ENCODE measurements around the gene TOP1. TPM values are rescaled to one million over a fixed set of nuclear protein-coding genes. Genes with fewer than 3 reads are reported as not detected.

Gene TOP1
- total RNA-seq, 1 experiment from 2014 or later: 18.4 TPM

- DNase-seq (ENCODE audit: low read depth): no peak
- in situ Hi-C loops (cut with HindIII; ENCODE audit: low pct_unique_long_range_greater_than_20kb, low sequenced_read_pairs): no loop called here
Observed at GRCh38 chr20:41134362-41135186, 106.0 kb downstream of the TOP1 start.

DNA sequence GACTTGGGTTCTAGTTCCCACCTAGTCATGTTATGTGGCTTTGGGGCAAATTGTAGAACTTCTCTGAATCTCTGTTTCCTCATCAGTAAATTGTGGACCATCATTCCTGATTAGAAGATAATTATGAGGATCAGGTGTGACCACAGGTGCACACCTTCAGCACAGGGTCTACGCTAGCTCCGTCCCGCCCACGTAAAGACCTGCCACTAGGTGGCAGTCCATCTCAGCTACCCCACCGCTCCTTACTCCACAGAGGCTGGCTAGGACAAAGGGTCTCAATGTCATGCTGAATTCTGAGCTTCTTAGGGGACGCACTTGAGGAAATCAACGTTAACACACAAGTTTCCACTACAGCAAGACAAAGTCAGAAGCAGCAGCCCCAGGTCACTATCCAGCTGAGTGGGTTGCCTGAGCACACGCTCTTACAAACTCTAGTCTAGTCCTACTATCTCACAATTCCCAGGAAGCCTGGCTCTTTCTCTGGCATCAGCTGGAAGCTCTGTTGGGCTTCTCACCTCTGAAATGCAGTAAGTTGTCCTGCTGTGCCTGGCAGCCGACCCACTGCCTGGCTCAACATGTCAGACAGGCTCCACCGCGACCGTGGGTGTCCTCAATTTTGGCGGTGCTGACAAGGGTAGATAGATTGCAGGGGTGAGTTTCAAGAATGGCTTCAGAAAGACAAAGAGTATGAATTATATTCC is 106.7 kb downstream of the TOP1 start:
- in situ Hi-C loops (cut with HindIII; ENCODE audit: low pct_unique_long_range_greater_than_20kb, low sequenced_read_pairs): no loop called here

GRCh38 chr20:41135888-41136679 is 107.5 kb downstream of the TOP1 start:
- in situ Hi-C loops (cut with HindIII; ENCODE audit: low pct_unique_long_range_greater_than_20kb, low sequenced_read_pairs): no loop called here
- DNase-seq (ENCODE audit: low read depth): no peak

More for the DNA sequence above, 106.7 kb downstream of the TOP1 start:
- DNase-seq (ENCODE audit: low read depth): no peak

DNA sequence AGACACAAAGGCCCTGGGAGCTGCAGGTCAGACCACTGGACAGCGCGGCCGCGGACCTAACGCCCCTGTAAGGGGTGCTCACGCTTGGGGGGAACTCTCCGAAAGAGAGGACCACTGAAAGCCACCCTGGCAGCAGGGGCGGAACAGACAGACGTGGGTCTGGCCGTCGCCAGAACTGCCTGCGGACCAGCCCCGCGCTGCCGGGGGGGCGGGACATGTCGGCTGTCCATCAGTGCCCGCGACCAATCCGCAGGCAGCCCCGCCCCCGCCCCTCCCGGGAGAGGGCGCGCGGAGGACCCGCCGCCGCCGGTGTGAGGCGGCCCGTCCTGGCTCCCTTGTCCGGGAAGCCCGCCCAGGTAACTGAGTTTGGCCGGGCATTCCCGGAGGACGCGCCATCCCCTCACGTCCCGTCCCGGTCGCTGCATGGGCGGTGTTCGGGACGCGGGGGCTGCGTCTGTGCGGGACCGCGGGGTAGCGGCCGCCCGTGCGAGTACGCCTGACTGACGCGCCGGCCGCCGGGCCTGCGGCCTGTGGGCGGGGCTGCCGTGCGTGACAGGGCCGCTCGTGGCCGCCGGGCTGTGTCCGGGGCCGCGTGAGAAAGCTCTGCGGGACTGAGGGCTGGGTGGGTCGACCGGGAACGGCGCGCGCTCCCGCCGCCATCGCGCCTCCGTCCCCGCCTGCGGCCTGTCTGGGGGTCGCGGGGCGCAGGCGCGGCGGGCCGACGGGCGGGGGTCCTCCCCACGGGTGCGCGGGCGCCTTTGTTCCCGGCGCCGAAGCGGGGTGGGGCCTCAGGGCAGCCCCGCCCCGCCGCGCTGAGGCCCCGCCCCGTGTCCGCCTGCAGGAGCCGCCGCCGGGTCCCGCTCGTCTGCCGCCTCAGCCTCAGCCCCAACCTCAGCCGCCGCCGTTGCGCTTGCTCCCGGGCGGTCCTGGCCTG is 108.3 kb downstream of the TOP1 start, which contains the start of gene PLCG1:
PLCG1 (plus strand) TSS at position 864 of the 934 bp plus-strand sequence. CDS start 99 bp downstream, outside the sequence.
- in situ Hi-C loops (cut with HindIII; ENCODE audit: low pct_unique_long_range_greater_than_20kb, low sequenced_read_pairs): no loop called here

GRCh38 chr20:41137614-41138474 is 109.2 kb downstream of the TOP1 start:
- in situ Hi-C loops (cut with HindIII; ENCODE audit: low pct_unique_long_range_greater_than_20kb, low sequenced_read_pairs): no loop called here
- peak; percentile 81 for DNase-seq (ENCODE audit: low read depth)

More for the DNA sequence above, 108.3 kb downstream of the TOP1 start, which contains the start of gene PLCG1:
- DNase-seq (ENCODE audit: low read depth): peak; percentile 91

DNA sequence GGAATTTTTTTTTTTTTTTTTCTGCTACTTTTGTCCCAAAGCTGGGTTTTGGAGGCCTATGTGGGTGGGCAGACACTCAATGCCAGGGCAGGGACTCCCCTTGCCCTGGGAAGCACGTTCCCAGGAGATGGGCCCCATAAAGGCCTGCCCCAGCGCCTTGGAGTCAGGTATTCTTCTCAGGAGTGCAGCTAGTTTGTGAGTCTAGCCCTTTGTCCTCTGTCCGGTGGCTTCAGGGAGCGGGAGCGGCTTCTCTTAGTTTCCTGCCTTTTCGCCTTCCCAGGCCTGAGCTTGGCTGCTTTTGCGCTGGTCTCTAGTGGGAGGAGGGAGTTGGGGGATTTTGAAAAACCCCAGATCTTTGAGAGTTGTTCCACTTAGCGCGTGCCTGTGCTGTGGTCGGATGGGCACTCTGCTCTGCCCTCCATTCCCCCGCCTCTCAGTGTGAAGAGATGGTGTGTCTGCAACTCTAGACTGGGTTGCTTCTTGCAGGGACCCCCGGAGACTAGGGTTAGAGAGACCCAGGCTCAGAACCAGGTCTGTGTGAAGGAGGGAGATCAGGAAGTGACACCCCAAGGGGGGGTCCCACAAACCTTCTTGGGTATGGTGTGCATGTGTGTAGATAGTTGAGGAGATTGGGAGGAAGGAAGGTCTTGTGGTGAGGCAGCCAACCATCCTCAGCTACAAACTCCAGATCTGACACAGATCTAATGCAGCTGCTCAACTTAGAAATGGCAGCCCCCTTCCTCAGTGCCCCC is 110.0 kb downstream of the TOP1 start:
- DNase-seq (ENCODE audit: low read depth): no peak
- in situ Hi-C loops (cut with HindIII; ENCODE audit: low pct_unique_long_range_greater_than_20kb, low sequenced_read_pairs): no loop called here

DNA sequence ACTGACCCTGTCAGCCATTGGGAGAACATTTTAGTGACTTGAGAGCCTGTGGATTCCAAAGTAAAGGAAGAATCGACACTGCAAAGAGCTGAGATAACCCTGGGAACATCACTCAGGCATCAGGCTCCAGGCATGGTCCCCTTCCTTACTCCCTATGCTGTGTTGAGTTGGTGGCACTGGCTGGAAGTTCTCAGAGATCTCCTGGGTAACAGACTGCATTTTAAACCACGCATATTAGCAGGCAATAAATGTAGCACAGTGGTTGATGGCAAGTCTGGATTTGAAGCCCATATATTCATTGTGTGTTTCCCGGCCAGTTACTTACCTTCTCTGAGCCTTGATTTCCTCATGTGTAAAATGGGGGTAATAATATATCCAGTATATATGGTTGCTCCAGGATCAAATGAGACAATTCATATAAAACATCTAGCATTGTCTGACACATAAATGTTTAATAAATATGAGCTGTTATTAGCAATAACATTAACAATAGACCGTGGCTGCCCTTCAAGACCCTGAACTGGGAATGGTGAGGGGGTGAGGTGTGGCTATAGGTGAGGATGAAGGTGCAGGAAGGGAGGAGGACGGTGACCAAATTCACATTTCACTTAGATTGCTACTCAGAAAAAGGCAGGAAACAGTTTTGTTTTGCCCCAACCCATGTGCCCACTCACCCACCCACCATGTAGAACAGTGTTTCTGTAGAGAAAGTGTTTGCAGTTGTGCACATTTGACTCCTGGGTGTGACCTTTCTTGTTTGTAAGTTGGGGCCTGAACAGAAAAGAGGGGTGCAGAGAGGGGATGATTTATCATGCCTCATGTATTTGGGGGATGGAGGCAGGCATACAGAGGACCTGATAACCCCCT is 110.8 kb downstream of the TOP1 start:
- in situ Hi-C loops (cut with HindIII; ENCODE audit: low pct_unique_long_range_greater_than_20kb, low sequenced_read_pairs): no loop called here
- no peak for DNase-seq (ENCODE audit: low read depth)

GRCh38 chr20:41140226-41141133 is 111.9 kb downstream of the TOP1 start:
- in situ Hi-C loops (cut with HindIII; ENCODE audit: low pct_unique_long_range_greater_than_20kb, low sequenced_read_pairs): no loop called here
- DNase-seq (ENCODE audit: low read depth): no peak

DNA sequence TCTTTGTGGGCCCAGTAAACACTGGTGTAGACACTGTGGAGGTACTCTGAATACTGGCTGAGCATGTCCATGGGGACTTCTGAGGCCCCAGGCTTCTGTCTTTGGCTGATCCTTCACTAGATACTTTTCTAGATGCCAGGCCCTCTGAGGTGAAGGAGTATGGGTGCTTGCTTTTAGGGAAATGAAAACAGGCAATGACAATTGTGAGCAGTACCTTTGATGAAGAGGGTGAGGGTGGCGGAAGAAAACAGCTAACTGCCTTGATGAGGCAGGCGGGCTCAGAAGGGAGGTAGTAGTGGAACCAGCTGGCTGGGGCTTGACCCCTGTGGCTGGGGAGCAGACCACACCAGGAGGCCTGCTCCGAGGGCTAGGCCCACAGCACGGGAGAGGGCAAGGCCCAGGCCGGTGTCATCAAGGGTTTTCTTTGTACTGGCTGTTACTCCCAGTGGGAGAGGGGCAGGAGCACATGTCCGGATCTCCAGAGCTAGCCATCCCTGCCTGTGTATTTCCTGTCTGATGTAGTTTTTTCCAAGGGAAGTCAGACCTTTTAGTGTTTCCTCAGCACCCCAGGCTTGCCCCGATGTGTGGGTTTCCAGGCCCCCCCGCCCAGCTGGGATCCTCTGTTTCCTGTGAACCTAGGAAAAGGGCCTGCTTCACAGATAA is 112.7 kb downstream of the TOP1 start:
- in situ Hi-C loops (cut with HindIII; ENCODE audit: low pct_unique_long_range_greater_than_20kb, low sequenced_read_pairs): no loop called here
- DNase-seq (ENCODE audit: low read depth): no peak

GRCh38 chr20:41142245-41142644 is 113.6 kb downstream of the TOP1 start:
- DNase-seq (ENCODE audit: low read depth): no peak
- in situ Hi-C loops (cut with HindIII; ENCODE audit: low pct_unique_long_range_greater_than_20kb, low sequenced_read_pairs): no loop called here

DNA sequence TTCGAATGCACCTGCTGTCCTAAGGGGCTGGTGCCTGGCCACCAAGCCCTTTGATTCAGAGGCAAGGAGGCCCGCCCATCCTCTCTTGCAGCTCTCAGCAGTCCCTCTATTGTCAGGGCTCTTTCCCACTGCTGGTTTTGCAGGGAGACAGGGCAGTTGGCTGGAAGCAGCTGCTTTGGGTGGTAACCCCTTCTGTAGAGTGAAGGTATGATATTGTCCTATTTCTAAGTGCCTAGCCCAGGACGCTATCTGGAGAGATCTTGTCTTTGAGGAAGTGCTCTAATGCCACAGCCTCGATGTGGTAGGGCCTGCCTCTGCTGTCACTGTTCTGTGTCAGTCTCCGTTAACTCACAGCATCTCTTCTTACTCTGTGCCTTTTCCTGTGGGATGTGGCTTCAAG is 114.3 kb downstream of the TOP1 start:
- in situ Hi-C loops (cut with HindIII; ENCODE audit: low pct_unique_long_range_greater_than_20kb, low sequenced_read_pairs): no loop called here
- DNase-seq (ENCODE audit: low read depth): no peak

DNA sequence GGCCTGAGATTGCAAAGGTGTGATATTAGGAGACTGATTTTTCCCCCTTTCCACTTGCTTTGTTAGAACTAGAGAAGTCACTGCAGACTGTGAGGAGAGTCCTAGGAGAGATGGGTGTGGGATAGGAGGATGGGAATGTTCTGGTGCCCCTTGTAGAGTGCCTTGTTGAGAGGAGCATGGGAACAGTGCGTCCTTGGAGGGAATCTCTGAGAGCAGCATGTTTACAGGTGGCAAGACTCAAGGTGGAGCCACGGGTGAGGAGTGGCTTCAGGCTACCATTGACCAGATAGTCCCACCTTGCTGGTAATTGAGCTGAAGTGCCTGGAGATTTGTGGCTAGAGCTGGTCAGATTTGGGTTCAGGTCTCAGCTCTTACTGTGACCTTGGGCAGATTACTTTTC is 114.7 kb downstream of the TOP1 start:
- in situ Hi-C loops (cut with HindIII; ENCODE audit: low pct_unique_long_range_greater_than_20kb, low sequenced_read_pairs): no loop called here
- no peak for DNase-seq (ENCODE audit: low read depth)

GRCh38 chr20:41145317-41145716 is 116.7 kb downstream of the TOP1 start:
- in situ Hi-C loops (cut with HindIII; ENCODE audit: low pct_unique_long_range_greater_than_20kb, low sequenced_read_pairs): no loop called here
- no peak for DNase-seq (ENCODE audit: low read depth)

Measured in Caki2 (cell line).